Measurements from ENCODE around the gene RASEF.

DNA sequence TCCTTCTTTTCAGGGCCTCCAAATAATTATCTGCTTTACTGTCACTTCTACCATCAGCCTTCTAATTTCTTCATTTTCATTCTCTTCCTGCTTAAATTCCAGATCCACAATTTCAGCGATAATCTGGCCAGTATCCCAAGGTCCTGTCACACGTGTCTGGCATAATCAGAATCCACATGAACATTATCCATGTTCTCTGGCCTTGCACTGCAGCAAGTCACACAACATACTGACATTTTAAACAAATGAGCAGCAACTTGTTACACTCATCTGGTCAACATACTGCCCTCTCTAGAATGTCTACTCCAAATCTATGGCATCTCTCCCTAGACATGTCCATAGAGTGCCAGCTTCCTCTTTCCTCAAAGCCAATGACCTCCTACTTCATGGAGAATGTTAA lies 43.8 kb upstream of the RASEF start:
- no peak for TF ChIP-seq POLR2A (IDR thresholded peaks at IDR 0.05)
- TF ChIP-seq, protein P1, sequence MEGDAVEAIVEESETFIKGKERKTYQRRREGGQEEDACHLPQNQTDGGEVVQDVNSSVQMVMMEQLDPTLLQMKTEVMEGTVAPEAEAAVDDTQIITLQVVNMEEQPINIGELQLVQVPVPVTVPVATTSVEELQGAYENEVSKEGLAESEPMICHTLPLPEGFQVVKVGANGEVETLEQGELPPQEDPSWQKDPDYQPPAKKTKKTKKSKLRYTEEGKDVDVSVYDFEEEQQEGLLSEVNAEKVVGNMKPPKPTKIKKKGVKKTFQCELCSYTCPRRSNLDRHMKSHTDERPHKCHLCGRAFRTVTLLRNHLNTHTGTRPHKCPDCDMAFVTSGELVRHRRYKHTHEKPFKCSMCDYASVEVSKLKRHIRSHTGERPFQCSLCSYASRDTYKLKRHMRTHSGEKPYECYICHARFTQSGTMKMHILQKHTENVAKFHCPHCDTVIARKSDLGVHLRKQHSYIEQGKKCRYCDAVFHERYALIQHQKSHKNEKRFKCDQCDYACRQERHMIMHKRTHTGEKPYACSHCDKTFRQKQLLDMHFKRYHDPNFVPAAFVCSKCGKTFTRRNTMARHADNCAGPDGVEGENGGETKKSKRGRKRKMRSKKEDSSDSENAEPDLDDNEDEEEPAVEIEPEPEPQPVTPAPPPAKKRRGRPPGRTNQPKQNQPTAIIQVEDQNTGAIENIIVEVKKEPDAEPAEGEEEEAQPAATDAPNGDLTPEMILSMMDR (IDR thresholded peaks at IDR 0.05) = no peak

Data from Peyer's patch (tissue), 4 donors.